Activated gamma-delta T cell (primary cell): ENCODE data around the gene HAAO.

Source experiments
- DNase-seq: peaks from one replicate; lab custom pipeline; 2025; lab: John Stamatoyannopoulos, UW

Gene HAAO

GRCh38 chr2:42793334-42794270 lies 1.2 kb upstream of the HAAO start:
- no peak for DNase-seq

GRCh38 chr2:42792087-42792582 lies 248 bp downstream of the HAAO start:
- DNase-seq, result no peak

- no peak for DNase-seq
Measured at GRCh38 chr2:42791606-42792005, 777 bp downstream of the HAAO start.

- DNase-seq, result no peak
Measured at GRCh38 chr2:42789751-42790150, 2.6 kb downstream of the HAAO start.

GRCh38 chr2:42788882-42789281 lies 3.5 kb downstream of the HAAO start:
- no peak for DNase-seq

GRCh38 chr2:42788478-42788793 lies 3.9 kb downstream of the HAAO start:
- DNase-seq, result no peak

- DNase-seq, result no peak
Measured at GRCh38 chr2:42787788-42788477, 4.5 kb downstream of the HAAO start.

GRCh38 chr2:42787424-42787787 lies 5.0 kb downstream of the HAAO start:
- DNase-seq, result no peak

GRCh38 chr2:42786561-42787345 lies 5.6 kb downstream of the HAAO start:
- no peak for DNase-seq

GRCh38 chr2:42784204-42784880 lies 8.0 kb downstream of the HAAO start:
- DNase-seq, result no peak

- DNase-seq, result no peak
Measured at GRCh38 chr2:42783511-42783910, 8.9 kb downstream of the HAAO start.

GRCh38 chr2:42781181-42781580 lies 11.2 kb downstream of the HAAO start:
- DNase-seq, result no peak

GRCh38 chr2:42777883-42778805 lies 14.2 kb downstream of the HAAO start:
- no peak for DNase-seq

- no peak for DNase-seq
Measured at GRCh38 chr2:42775810-42776209, 16.6 kb downstream of the HAAO start.

GRCh38 chr2:42775186-42775585 lies 17.2 kb downstream of the HAAO start:
- no peak for DNase-seq

- DNase-seq, result no peak
Measured at GRCh38 chr2:42771546-42772153, 20.7 kb downstream of the HAAO start.

GRCh38 chr2:42770288-42771131 lies 21.9 kb downstream of the HAAO start:
- no peak for DNase-seq

- no peak for DNase-seq
Measured at GRCh38 chr2:42769583-42770287, 22.6 kb downstream of the HAAO start.
